ENCODE data around the gene LAMA4. TPM values are rescaled to one million over a fixed set of nuclear protein-coding genes. Genes with fewer than 3 reads are reported as not detected.
A peak's percentile ranks its signal among the peaks of the same experiment; 100 is the strongest.

LAMA4 gene
- polyA plus RNA-seq, 1 donor: 108 TPM

DNA sequence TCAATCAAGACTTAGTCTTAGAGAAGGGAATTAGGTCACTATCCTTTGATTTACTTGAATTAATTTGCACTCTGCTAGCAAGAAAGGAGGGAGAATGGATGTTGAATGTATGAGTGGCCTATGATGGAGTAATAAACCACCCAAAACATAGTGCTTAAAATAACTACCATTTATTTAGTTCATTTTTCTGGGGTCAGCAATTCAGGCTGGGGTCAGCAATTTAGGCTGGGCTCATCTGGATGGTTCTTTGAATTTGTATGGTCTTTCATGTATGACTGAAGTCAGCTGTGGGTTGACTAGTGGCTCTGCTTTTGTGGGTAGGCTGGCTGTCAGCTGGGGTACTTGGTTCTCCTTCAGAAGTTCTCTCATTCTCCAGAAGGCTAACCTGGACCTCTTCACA, 21.0 kb upstream of the LAMA4 start:
- no peak for DNase-seq

DNA sequence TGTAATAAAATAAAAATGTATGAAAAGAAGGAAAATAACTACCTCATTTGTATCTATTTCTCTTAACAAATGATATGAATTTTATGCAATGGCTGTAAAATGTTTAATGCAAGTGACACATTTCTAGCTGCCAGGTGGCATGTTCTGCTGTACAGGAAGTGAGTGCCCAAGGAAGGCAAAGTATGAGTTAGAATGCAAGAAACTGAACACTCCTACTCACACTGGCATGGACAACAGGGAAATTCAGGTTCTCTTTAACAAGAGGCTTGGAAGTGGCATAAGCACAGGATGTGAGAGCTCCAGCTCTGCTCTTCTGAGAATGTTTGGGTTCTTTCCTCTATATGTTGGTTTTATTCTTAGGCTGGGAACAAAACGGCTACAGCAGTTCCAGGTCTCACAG, 20.4 kb upstream of the LAMA4 start:
- DNase-seq: no peak

DNA sequence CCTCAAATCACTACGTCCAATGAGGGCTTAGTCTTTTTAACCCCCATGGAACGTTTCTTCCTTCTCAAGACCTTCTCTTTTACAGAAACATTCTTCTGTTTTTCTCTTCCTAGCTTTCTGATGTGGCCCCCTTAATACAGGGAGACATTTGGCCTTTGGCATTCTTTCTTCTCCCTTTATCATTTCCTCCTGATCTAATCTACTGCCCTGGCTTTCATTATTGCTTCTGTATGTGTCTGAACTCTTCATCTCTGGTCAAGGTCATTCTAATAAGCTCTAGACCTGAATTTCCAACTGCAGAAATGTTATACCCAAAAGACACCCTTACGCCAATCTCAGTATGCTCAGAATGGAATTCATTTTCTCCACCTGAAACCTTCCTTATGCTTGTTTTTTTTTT, 18.4 kb upstream of the LAMA4 start:
- DNase-seq: no peak

DNA sequence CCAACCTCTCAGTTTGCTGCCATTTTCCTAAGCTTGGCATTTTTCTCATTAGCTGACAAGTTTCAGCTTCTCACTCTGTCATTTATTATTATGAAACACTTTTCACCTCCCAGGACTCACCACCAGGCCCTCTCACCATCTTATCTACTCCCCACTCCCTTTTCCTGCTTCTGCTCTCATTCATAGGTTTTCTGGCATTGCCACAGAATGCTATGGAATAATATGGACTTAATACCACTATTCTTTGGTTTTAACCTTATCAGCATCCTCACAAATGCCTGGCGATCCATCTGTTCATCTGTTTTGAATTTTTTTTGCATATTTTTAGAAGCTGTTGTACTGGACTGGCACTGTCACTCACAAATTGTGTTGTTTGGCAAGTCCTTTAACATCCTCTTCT, 16.4 kb upstream of the LAMA4 start:
- no peak for DNase-seq

DNA sequence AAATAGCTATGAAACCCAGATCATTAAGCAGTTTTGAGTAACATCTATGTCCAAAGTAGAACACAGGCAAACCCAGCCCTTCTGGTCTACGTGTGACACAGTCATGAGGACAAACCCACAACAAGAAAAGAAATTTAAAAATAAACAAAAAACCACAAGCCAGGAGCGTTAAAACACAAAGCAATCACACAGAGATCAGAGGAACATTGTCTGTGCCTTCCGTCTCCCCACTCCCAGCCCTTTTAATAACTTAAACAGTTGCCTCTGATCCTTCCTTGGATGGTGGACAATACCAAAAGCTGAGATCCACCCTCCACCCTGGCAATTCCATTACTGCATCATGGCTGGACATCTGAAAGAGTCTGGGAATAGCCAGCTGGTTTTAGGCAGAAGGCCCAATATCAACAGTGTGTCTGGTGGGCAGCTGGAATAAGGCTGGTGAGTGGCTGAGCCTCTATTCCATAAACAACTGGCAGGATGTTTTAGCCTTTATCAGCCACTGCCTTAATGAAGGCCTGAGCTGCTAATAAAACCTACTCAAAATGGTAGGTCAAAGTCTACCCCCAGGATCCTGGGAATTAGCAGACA, 15.7 kb upstream of the LAMA4 start:
- DNase-seq: no peak

DNA sequence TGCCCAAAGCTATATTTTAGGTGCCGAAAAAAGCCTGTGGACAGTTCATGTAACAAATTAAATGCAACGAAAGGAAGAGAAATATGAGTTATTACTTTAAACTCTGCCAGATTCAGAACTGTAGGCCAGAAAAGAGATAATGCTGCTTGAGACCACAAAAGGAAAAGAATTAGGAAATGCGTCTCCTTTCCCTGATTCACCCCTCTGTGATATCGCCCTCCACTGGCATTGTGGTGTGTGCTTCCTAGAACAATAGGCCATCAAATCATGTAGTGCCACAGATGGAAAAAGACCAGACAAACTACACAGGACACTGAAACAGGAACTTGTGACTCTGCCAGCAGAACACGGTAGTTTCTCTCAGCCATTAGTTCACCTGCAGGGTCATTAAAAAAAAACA, 14.7 kb upstream of the LAMA4 start:
- DNase-seq: no peak

DNA sequence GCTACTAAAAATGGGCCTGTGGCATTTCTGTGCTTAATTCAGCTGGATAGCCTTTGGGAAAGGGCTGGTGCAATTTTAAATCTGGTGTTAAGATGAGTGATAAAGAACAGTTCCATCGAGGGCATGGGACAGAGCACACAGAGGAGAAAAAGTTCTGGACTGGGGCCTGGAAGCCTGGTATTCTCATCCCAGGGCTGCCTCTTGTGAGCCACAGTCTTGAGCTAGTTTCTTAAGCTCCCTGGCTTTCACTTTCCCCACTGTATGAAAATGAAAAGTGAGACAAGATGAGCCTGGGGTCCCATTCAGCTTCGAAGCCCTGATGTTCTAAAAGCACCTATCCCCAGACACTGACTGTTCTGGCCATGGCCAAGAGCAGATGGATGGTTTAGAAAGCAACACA, 14.3 kb upstream of the LAMA4 start:
- no peak for DNase-seq

DNA sequence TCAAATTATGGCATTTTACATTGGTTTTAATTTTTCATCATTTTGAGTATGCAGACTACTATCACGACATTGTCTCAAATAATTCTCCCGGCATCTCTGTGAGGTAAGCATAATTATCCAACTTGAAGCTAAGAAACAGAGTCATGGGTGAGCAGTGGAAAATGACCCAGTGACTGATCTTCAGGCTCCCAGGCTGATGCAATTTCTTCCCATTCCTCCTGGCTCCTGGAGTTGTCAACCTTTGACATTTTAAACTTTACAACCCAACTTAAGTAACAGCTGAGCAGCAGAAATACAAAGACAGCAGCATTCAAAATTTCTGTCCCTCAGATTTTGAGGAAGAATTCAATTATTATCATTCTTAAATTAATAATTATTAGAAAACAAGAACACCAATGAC, 13.7 kb upstream of the LAMA4 start:
- no peak for DNase-seq

DNA sequence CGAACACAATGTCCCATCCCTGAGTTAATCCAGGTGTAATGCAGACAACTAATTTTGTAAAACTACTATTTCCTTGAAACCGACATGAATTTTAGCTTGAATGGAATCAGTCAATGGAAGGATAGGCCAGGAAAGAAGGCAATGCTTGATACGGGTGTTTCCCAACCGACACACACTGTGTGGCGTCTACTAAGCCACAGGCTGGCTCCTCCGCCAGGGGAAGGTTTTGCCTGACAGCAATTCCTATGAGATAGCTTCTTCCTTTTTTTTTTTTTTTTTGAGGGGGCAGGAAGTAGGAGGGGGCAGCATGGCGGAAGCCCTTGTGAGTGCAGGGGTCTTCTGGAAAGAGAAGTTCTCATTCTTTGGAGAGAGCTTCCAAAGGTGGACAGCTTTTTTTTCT, 12.0 kb upstream of the LAMA4 start:
- DNase-seq: no peak

DNA sequence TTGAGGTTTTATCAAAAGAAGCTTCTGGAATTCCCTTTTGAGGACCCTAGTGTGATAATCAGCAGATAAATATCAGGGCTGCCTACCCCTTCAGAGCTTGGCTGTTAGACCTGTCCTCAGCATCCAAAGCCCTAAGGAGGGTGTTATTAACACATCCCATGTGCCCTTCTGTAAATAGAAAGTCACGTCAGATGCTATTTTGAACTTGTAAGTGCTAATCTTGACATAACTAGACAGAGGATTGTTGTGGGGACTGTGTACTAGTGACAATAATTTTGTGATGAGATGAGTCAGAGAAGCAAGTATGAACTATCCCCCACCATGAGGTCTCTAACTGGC, 4.9 kb upstream of the LAMA4 start:
- no peak for DNase-seq

DNA sequence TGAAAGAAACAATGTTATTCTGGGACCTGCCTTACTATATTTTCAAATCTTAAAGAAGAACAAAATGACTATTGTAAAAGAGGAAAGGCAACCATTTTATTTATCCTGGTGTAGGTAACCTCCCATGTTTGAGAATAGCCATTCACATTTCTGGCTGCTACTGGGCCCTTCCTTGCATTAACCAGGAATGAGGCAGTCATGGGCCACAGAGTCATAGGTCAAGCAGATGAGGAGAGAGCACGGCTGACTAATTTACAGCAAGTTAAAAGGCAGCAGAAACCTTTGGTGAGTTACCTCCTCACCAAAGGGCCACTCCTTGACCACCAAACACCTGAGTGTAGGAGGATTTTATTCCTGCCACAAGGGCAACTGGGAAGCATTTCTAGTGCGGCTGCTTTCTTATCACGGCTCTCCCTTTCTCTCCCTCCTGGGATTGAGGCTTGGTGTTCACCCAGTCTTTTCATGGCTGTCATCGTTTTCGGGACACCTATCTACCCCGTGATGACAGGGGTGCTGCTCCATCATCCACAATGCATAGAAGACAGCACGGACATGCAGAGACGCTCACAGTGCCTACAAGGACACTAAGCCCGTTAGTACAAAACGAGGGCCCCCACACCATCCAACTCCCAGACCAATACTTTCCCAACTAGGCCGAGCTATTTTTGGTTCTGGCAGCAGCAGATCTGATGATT, 4.4 kb upstream of the LAMA4 start:
- DNase-seq: no peak

DNA sequence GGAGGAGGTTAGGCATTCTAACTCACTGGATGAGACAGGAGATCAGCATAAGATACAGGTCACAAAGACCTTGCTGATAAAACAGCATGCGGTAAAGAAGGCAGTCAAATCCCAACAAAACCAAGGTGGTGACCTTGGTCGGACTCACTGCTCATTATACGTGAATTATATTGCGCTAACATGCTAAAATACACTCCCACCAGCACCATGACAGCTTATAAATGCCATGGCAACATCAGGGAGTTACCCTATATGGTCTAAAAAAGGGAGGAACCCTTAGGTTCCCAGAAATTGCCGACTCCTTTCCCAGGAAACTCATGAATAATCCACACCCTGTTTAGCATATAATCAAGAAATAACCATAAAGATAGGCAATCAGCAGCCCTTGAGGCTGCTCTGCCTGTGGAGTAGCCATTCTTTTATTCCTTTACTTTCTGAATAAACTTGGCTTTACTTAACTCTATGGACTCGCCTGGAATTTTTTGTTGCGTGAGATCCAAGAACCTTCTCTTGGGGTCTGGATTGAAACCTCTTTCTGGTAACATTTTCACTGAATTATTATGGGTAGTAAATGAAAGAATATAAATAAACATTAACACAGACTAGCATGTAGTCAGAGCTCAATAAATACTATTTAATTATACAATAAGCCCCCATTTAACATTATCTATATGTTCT, 3.0 kb upstream of the LAMA4 start:
- DNase-seq: no peak

DNA sequence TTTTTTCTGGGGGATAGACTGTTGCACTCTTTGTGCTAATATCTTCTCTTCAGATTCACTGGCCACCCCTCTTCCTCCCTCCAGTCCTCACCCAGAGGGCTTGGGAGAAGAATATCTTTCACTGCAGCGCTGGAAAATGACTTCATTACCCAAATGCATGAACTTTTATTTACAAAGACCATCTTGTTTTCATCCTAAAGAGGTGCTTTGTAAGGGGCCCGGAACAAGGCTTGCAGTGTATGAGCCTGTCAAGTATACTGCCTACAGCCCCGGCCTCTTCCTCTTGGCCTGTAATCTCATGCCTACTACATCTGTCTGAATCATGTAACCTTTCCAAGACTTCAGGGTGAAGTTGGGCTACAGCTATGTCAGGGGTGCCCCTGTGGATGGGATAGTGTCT, 554 bp upstream of the LAMA4 start:
- DNase-seq: no peak

DNA sequence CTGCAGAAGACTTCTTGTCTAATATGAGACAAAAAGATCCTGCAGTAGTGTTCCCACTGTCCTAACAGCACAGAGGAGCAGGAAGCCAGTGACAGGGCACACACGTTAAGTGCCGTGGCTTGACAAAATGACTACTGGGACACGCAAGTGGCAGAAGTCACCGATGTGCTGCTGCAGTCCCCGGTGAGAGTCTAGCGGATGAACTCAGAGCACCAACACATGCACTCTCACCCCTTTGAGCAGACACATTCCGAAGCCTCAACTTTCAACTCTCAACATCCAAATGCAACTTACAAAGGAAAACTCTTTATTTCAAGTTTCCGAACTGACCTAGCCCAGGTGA, 898 bp downstream of the LAMA4 start:
- peak; percentile 45 for DNase-seq

DNA sequence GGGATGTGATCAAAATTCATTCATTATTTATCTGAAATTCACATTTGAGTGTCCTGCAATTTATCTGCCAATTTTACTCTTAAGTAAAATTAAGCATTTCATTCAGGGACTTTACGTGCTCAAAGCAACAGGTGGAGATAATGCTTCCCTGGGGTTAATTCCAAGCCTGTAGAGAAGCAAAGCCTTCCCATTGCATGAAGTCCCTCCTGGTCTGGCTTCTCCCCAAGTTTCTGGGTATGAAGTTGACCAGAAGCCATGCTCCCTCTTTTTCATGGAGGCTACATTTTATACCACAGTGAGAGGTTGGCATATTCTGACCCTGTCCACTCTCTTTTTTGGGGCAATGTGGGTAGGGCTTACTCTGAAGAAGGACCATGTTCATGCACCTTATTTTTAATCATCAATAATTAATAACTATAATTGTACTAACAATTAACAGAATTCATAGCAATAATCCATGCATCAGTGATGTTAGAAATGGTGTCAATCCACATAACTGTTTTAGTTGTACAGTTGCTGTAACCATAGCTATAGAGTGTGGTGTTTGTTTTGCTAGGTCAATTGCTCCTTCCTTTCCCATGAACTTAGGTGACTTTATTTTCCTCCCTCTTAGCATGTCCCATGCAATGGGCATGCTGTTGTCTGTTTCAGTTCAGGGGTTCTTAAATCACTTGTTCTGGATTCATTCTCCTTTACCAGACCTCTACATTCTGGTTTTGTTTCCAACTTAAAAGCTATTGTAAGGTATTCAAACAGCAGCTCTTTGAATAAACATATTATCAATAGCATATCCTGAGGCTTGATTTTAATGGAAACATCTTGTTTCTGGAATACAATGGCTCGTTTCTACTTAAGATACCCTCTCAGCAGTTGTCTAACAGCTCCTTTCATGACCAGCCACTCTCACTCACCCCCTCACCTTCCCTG, 1.5 kb downstream of the LAMA4 start:
- no peak for DNase-seq

DNA sequence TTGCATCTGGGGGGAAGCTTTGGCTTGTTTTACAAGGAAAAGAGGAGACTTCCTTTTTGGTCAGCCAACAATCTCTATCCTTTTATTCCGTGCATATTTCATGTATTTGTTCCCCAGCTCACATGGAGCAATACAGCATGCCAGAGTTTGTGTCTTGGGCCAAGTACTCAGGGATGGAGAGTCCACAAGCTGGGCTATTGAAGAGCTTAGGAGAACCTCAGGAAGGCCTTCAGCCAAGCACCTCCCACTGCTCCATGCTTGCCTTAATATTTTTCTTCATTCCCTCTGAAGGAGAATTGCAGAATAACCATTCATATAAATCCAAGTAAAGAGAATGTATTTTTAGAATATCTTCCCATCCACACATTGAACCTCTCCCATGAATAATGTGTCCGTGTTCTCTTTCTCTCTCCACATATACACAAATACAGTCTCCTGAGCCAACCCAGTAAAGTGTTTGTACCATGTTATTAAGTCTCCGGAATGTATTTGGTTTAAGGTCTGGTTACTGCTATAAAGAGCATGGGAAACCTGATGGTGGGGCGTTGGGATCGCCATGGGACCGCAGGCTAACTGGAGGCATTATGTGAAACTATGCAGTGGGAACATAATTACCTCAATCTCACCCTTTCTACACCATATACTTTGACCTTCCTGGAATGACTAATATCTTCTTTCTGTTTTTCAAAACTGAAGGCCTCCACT, 3.0 kb downstream of the LAMA4 start:
- no peak for DNase-seq

DNA sequence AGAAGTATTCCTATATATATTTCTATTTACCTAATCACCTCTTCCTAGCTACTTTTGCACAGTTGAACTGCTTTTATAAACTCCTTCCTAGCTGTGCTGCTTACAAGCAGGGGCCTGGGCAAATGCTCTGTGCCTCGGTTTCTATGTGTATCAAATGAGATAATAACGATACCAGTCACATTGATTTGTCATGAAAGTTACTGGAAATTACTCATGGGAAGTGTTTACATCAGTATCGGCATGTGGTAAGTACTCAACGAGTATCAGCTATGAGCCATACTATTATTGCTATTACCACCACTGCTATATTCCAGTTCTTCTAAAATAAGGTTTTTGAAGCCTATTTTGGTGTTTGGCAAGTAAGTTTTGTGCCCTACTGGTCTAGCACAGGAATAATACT, 4.9 kb downstream of the LAMA4 start:
- DNase-seq: no peak

DNA sequence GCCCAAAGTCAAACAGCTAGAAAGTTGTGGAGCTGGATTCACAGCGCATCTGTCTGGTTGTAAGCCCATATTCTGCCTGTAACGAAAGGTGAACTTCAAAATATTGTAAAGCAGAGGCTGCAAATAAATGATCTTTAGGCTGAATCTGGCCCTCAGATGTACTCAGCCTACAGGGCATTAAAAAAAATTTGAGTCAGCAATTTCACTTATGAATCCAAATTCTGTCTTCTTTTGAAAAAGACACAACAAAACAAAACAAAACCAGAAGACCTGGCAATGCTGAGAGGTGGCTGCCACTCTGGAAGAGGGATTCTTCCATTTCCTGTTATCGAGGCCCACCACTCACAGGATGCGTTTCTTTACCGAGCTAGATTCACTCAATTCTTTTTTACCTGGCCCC, 7.1 kb downstream of the LAMA4 start:
- DNase-seq: no peak

DNA sequence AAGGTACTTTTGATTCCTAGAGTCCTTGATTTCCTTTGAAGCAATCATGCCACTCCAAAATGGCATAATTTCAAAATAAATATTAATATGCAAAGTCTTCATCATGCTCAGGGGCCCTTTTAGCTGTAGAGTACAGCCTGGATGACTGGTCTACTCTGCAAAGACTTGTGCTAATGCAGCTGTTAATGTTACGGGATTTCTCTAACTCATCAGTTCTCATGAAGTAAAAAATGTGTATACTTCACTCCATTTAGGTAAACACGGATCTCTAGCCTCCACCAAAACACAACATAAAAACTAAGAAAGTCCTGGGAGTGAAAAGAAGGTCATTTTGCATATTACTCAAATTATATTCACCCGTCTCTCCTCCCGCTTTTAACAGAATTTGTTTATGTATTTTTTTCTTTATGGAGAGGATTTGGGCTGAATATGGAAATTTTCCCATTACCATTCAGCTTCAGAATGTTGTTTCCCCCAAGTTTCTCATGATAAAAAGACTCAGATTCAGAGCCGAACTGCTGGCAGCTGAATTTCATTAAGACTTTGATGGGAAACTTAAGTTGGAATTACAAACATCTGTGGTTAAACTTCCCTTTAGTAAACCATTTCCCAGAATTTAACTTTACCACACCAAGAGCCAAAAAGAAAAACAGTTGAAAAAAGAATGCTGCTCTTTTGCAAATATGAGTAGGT, 8.7 kb downstream of the LAMA4 start:
- DNase-seq: peak; percentile 54

DNA sequence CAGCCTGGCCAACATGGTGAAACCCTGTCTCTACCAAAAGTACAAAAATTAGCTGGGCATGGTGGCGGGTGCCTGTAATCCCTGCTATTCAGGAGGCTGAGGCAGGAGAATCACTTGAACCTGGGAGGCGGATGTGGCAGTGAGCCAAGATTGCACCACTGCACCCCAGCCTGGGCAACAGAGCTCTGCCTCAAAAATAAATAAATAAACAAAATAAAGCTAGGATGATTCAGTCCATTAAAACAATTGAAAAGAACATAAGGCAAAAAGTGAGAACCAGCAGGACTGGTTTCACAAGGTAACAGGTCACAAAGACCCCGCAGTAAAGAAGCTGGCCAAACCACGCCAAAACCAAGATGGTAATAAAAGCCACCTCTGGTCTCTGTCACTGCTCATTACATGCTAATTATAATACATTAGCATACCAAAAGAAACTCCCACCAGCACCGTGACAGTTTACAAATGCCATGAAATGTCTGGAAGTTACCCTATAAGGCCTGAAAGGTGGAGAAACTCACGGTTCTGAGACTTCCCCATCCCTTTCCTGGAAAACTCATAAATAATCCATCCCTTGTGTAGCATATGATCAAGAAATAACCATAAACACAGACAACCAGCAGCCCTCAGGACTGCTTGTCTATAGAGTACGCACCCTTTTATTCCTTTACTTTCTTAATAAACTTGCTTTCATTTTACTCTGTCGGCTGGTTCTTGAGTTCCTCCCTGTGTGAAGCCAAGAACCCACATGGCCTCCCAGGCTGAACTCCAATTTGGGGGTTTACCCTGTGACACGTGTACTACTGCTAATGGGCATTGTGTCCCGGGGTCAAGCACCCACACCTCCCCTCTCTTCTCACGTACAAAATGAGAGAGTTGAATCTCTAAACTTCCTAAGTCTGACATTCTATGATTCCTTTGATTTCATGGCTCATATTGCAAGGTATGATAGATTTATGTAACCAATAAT, 10.2 kb downstream of the LAMA4 start:
- no peak for DNase-seq
